HFFc6 (cell line): ENCODE results near the gene RSU1. TPM values are rescaled to one million over a fixed set of nuclear protein-coding genes. Genes with fewer than 3 reads are reported as not detected.

Experiments
- DNase-seq: peaks from one replicate; pipeline ENCODE4 v3.0.0-alpha.2; 2018
- H3K27ac Mint-ChIP-seq: 2 replicates; pipeline ENCODE4 v1.8.0; 2020; ENCODE audit warnings: mild to moderate bottlenecking, mixed read lengths
- H3K27me3 Mint-ChIP-seq: 2 replicates; pipeline ENCODE4 v1.8.0; 2021; ENCODE audit warnings: mild to moderate bottlenecking, moderate library complexity, mixed read lengths; ENCODE audit not compliant: insufficient read depth
- H3K36me3 Mint-ChIP-seq: 2 replicates; pipeline ENCODE4 v1.8.0; 2021; ENCODE audit warnings: low read depth, mixed read lengths
- H3K4me1 Mint-ChIP-seq: 2 replicates; pipeline ENCODE4 v1.8.0; 2020; ENCODE audit warnings: low read depth, mixed read lengths
- H3K4me3 Mint-ChIP-seq: 2 replicates; pipeline ENCODE4 v1.8.0; 2020; ENCODE audit warnings: mild to moderate bottlenecking, moderate library complexity, mixed read lengths
- H3K9me3 Mint-ChIP-seq: 2 replicates; pipeline ENCODE4 v1.8.0; 2020; ENCODE audit warnings: mild to moderate bottlenecking, mixed read lengths
- CTCF ChIP-seq: fragments of 200-600 bp; sonication (generic); IDR thresholded peaks from 2 replicates; pipeline ENCODE4 v1.5.0; 2021; ENCODE audit warnings: antibody characterized with exemption, mild to moderate bottlenecking
- total RNA-seq, 6 experiments: library from RNA; stranded (reverse); fragmentation: NEBNext Ultra II Directional; extraction: Animal tissue kit (Norgen Biotek cat#: 25700); gene quantifications; 2 replicates in 1 of 6; 3 replicates in 5 of 6; pipeline ENCODE4 v1.2.3, GENCODE V29; 2021

The RSU1 gene
- total RNA-seq, 6 experiments from 2014 or later = 182 to 239 (median 205) TPM

GRCh38 chr10:16716051-16716450 is 101.2 kb downstream of the RSU1 start:
- DNase-seq = no peak
- peaks cover 55% of the 10 kb centered on the region for H3K36me3 Mint-ChIP-seq
- peaks cover 17% of the 10 kb centered on the region for H3K9me3 Mint-ChIP-seq
- H3K4me1 Mint-ChIP-seq = peaks cover 13% of the 10 kb centered on the region
- H3K27me3 Mint-ChIP-seq = peaks cover 12% of the 10 kb centered on the region
- H3K4me3 Mint-ChIP-seq = no peak overlapping the region
- TF ChIP-seq CTCF = no peak
- no peak overlapping the region for H3K27ac Mint-ChIP-seq

- no peak overlapping the region for H3K27ac Mint-ChIP-seq
- peaks cover 54% of the 10 kb centered on the region for H3K36me3 Mint-ChIP-seq
- TF ChIP-seq CTCF = no peak
- no peak for DNase-seq
- no peak overlapping the region for H3K4me3 Mint-ChIP-seq
- peaks cover 17% of the 10 kb centered on the region for H3K9me3 Mint-ChIP-seq
- H3K4me1 Mint-ChIP-seq = peaks cover 13% of the 10 kb centered on the region
- peaks cover 8% of the 10 kb centered on the region; the same call in 1 of the 2 replicates for H3K27me3 Mint-ChIP-seq
These were observed 103.9 kb downstream of the RSU1 start for GRCh38 chr10:16713290-16713689.

GRCh38 chr10:16712883-16713282 is 104.3 kb downstream of the RSU1 start:
- peaks cover 8% of the 10 kb centered on the region; the same call in 1 of the 2 replicates for H3K27me3 Mint-ChIP-seq
- DNase-seq = no peak
- H3K9me3 Mint-ChIP-seq = peaks cover 17% of the 10 kb centered on the region
- TF ChIP-seq CTCF = no peak
- H3K4me3 Mint-ChIP-seq = no peak overlapping the region
- peaks cover 9% of the 10 kb centered on the region for H3K4me1 Mint-ChIP-seq
- H3K36me3 Mint-ChIP-seq = peaks cover 54% of the 10 kb centered on the region
- H3K27ac Mint-ChIP-seq = no peak overlapping the region

- Mint-ChIP-seq H3K27me3 (no peaks in the 10 kb centered on the region), H3K4me3 (no peak overlapping the region), H3K4me1 (peaks cover 6% of the 10 kb centered on the region; the same call in 1 of the 2 replicates), H3K27ac (no peak overlapping the region), H3K9me3 (no peaks in the 10 kb centered on the region), H3K36me3 (peaks cover 15% of the 10 kb centered on the region; the same call in 1 of the 2 replicates)
- no peak for TF ChIP-seq CTCF
- no peak for DNase-seq
These were observed 116.9 kb downstream of the RSU1 start for GRCh38 chr10:16700331-16700730.

- Mint-ChIP-seq H3K27ac (no peak overlapping the region), H3K4me1 (peaks cover 6% of the 10 kb centered on the region; the same call in 1 of the 2 replicates), H3K4me3 (no peak overlapping the region), H3K9me3 (no peaks in the 10 kb centered on the region), H3K27me3 (no peaks in the 10 kb centered on the region), H3K36me3 (peaks cover 15% of the 10 kb centered on the region; the same call in 1 of the 2 replicates)
- TF ChIP-seq CTCF = no peak
- no peak for DNase-seq
These were observed 117.7 kb downstream of the RSU1 start for GRCh38 chr10:16699435-16700057.
